GM18861 (cell line): ENCODE measurements around the gene RPL36.
"Not testable (repeated sequence)": the region's sequence is repeated elsewhere in the genome, so short reads cannot be mapped to it uniquely, and the experiment has no call there.

ENCODE experiments used
- ATAC-seq: cut with Tn5 transposase; IDR thresholded peaks from one replicate; pipeline ENCODE4 v1.9.1; 2021; ENCODE audit not compliant: unreplicated experiment

The RPL36 gene

GRCh38 chr19:5703819-5704818 is 14.0 kb downstream of the RPL36 start:
- no peak for ATAC-seq

GRCh38 chr19:5705552-5705951 is 15.5 kb downstream of the RPL36 start:
- no peak for ATAC-seq

DNA sequence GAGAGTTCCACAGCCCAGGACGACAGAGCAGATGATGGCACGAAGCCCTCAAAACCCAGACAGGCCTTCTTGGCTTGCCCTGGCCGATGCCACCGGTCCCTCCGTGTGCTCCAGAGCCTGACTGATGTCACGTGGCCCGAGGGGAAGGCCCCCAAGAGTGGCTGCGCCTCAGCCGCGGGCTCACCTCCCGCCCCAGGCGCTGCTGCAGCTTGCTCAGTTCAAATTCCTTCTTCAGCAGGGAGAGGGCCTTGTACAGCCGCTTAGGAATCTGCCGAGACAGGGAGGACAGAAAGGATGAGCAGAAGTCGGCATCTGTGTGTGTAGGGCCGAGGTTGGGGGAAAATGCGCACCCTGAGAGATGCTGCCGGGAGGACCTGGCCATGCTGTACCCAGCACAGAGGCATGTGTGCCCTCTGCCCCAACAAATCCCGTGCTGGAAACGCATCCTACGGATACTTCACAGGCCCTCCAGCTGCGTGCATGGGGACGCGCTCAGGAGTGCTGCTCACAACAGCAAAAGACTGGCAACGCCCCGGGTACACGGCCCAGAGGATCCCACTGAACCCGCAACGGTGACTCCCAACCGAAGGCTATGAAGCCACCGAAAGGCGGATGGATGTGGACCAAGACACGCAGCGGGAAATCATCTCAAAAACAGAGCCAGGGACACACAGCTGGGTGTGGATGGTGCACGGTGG is 16.9 kb downstream of the RPL36 start:
- no peak for ATAC-seq

DNA sequence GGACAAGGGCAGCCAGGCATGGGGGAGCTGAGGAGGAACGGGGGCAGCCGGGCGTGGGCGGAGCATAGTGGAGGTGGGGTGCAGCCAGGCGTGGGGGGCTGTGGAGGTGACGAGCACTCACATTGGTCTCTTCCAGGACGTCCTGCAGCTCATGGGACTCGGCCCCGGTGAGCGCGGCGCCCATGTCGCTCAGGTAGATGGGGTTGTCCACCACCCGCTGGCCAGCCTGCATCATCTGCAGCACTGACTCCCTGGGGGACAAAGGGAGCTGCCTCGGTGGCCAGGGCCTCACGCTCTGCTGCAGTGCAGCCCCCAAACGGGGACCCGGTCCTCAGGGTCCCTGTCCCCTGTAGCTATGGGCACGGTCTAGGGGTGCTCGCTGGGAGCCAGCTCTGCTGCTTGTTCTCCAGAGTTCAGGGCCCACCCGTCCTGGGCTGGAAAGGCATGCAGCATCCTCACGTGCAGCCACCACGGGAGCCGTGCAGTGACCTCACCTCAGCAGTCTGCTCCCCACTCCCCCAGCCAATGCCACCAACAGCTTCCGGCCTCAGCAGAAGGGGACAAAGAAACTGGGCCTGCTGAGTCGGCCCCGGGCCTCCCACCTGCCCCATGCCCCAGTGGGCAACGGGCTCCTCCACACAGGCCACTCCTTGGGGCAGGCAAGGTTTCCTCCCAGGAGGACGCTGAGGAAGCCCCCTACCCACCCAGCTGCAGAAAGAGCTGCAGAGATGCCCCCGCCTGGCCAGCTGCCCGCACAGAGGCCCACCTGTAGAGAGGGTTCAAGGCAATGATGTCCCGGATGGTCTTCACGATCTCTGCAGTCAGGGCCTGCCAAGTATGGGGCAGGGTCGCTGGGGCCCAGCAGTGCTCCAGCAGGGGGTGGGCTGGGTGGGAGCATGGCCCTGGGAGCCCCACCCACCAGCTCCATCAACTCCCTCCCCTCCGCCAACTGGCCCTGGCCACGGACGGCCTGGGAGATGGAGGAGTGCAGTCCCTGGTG is 17.8 kb downstream of the RPL36 start:
- no peak for ATAC-seq

DNA sequence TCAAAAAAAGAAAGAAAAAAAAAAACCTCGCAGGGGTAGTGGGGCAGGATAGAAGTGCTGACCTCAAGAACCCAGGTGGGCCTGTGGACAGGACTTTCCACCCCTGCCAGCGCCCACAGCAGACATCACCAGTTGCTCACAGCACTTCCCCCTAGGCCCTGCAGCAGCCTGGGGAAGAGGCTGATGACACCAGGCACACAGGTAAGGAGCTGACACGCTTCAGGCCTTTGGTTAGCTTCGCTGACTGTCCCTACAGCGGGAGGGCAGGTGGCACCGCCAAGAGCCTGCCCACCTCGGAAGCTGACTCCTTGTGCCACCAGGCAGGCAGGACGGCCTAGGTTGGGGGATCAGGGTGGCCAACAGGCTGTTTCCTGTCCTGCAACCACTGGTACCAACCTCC is 20.9 kb downstream of the RPL36 start:
- no peak for ATAC-seq

GRCh38 chr19:5711713-5712161 is 21.6 kb downstream of the RPL36 start:
- no peak for ATAC-seq

DNA sequence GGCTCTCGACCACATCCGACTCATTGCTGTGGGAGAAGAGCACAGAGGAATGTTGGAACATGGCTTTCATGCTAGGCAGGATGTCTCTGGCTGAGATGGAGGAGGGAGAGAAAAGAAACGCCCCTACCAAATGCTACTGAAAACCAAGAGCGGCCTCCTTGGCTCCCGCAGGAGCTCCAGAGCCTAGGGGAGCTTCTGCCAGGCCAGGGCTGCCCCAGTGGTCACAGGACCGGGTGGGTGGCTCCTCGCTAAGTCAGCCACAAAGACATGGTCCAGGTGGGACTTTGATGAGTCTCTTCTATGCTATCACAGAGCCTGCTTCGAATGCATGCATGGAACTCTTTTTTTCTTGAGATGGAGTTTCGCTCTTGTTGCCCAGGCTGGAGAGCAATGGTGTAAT is 23.1 kb downstream of the RPL36 start:
- ATAC-seq: no peak

DNA sequence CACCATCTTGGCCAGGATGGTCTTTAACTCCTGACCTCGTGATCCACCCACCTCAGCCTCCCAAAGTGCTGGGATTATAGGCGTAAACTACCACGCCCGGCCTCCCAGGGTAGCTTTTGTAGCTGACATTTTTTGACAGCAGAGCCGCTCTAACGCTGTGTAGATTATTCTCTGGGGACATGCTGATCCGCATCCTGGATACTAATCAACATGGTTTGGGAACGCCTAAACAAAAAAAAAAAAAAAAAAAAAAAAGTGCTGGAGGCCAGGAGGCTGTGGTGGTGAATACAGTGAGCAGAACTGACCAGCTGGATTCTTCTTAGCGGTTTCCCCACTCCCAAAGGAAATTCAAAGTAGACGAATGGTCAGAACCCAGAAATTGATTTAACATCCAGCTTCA is 24.7 kb downstream of the RPL36 start:
- ATAC-seq: no peak

- no peak for ATAC-seq
Observed at GRCh38 chr19:5717215-5717935, 27.3 kb downstream of the RPL36 start.

DNA sequence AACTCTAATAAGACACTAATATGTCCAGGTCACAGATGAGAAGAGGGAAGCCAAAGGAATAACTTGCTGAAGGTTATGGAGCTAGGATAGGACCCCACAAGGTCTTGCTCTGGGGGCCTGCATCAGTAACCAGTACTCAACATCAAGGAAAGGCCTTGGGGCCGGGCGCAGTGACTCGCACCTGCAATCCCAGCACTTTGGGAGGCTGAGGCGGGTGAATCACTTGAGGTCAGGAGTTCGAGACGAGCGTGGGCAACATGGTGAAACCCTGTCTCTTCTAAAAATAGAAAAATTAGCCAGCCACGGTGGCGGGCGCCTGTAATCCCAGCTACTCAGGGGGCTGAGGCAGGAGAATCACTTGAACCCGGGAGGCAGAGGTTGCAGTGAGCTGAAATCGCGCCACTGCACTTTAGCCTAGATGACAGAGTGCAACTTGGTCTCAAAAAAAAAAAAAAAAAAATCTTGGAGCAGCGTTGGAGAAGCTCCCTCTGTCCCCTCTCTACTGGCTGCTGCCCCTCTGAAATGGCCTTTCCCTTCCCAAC is 28.0 kb downstream of the RPL36 start:
- ATAC-seq: no peak

- no peak for ATAC-seq
Observed at GRCh38 chr19:5718579-5719273, 28.6 kb downstream of the RPL36 start.

GRCh38 chr19:5719274-5719960 is 29.3 kb downstream of the RPL36 start:
- no peak for ATAC-seq

DNA sequence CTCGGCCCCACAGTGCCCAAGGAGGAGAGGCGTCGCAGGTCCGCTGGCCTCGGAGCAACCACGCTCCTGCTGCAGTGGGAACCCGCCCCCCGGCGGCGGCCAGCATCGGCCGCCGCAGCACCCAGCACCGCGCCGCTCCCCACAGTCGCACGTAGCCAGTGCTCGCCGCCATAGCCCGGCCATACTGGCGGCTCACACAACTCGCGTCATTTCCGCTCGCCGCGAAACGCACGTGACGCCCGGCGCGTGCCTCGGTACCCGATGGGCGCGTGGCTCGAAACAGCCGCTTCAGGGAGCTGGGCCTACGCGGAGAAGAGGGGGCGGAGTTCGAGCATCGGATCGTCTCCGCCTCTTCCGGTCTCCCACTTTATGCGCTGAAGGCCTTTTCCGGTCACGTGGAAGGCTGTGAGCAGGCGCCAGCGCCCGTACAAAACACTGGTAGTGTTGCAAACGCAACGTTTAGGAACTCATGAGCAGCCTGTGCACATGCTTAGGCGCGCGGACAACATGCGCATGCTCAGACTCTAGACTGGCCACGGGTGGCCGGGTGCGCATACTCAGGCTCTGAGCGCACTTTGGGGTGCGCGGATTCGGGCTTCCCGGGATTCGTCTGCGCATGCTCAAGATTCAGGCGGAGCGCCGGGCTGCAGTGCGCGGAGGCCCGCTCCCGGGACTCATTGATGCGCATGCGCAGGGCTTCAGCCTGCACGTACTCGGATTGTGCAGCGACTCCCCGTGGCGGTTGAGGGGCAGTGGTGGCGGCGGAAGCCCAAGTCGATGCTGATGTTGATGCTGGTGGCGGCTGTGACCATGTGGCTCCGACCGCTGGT is 30.1 kb downstream of the RPL36 start, which contains the start of the genes CATSPERD and LONP1:
Gene CATSPERD (plus strand): TSS at position 677 of the 830 bp plus-strand sequence. CDS start 101 bp downstream, at position 778.
Gene LONP1 (minus strand): TSS at position 186 of the 830 bp plus-strand sequence. CDS start 14 bp downstream, at position 172.
- peak; percentile 73 for ATAC-seq

DNA sequence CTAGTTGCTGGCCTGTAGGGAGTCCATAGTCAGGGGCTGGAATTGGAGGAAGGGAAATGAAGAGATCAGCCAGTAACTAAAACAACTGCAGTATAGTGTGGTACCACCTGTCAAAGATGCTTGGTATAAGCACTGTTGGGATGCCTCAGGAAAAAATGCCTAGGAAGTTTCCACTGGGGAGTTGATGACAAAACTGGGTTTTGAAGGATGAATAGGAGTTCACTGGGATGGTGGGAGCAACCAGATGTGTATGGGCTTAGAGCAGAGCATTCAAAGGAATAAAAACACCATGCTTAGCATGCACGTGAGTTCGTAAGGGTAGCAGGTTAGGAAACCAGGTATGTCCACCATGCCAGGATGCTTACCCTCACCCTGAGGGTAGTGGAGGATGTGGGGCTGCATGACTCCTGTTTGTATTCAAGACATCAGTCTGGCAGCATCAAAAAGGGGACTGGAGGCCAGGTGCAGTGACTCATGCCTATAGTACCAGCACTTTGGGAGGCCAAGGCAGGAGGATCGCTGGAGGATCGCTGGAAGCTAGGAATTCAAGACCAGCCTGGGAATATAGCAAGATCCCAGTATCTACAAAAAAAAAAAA is 37.5 kb downstream of the RPL36 start:
- no peak for ATAC-seq

DNA sequence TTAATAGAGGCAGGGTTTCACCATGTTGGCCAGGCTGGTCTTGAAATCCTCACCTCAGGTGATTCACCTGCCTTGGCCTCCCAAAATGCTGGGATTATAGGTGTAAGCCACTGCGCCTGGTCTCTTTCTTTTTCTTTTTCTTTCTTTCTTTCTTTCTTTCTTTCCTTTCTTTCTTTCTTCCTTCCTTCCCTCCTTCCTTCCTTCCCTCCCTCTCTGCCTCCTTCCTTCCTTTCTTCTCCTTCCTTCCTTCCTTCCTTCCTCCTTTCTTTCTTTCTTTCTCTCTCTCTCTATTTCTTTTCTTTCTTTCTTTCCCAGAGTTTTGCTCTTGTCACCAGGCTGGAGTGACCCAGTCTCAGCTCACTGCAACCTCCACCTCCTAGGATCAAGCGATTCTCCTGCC is 43.1 kb downstream of the RPL36 start:
- not testable (repeated sequence) for ATAC-seq

GRCh38 chr19:5738423-5738822 is 48.3 kb downstream of the RPL36 start:
- ATAC-seq: no peak
